A549 (cell line): ENCODE measurements around the gene ATP1A2. TPM values are rescaled to one million over a fixed set of nuclear protein-coding genes. Genes with fewer than 3 reads are reported as not detected.

Source experiments
- ATAC-seq, 2 experiments: fragments of 200-7000 bp in 1 of 2; fragments of >200 bp in 1 of 2; cut with Nextera tagmentation in 1 of 2; cut with Tn5 transposase in 1 of 2; 3 replicates each; pipeline versions ENCODE4 v1.8.0 to v1.9.1; 2018 to 2020; ENCODE audit warnings: mild to moderate bottlenecking in 1 of 2, moderate library complexity in 1 of 2
- CTCF ChIA-PET: fragments of 300-600 bp; sonication (Branson Sonifier 250); formaldehyde crosslinking; extraction: SDS; loops from one replicate; lab custom pipeline; 2021; ENCODE audit warnings: antibody characterized with exemption, inconsistent platforms; lab: Yijun Ruan, JAX
- POLR2A ChIA-PET: fragments of 350-600 bp; formaldehyde crosslinking; extraction: SDS; loops from one replicate; lab custom pipeline; 2021; ENCODE audit warnings: antibody characterized with exemption, inconsistent platforms; lab: Yijun Ruan, JAX
- DNase-seq, 2 experiments: peaks; one replicate each; pipeline versions ENCODE4 v3.0.0 to v3.0.0-alpha.2; 2011 to 2016; ENCODE audit warnings: low read depth in 1 of 2, low spot score in 1 of 2
- FAIRE-seq: peaks from 2 replicates; lab custom pipeline; 2011; peaks lifted over from hg19 to GRCh38; lab: Jason Lieb, UNC
- H3K27ac ChIP-seq, 2 experiments: fragments of >200 bp; sonication (Bioruptor Twin); formaldehyde crosslinking; 3 replicates each; pipeline ENCODE4 v1.5.1; 2016 to 2017
- H3K4me1 ChIP-seq: fragments of >200 bp; sonication (Bioruptor Twin); formaldehyde crosslinking; 3 replicates; pipeline ENCODE4 v1.6.1; 2016
- H3K4me2 ChIP-seq: fragments of >200 bp; sonication (Bioruptor Twin); formaldehyde crosslinking; 3 replicates; pipeline ENCODE4 v1.6.1; 2016
- H3K4me3 ChIP-seq: fragments of >200 bp; sonication (Bioruptor Twin); formaldehyde crosslinking; 3 replicates; pipeline ENCODE4 v1.5.1; 2016
- H3K9me3 ChIP-seq: fragments of >200 bp; sonication (Bioruptor Twin); formaldehyde crosslinking; 3 replicates; pipeline ENCODE4 v1.6.1; 2016
- CBX2 ChIP-seq: fragments of 200-600 bp; sonication (generic); IDR thresholded peaks from 2 replicates; pipeline ENCODE4 v1.6.1; 2016; ENCODE audit warnings: low read depth, mild to moderate bottlenecking, borderline replicate concordance
- CEBPB ChIP-seq, 2 experiments: fragments of >200 bp in 1 of 2; sonication (Bioruptor Twin) in 1 of 2; formaldehyde crosslinking in 1 of 2; IDR thresholded peaks; 2 replicates each; pipeline ENCODE4 v1.6.1; 2012 to 2016
- EHF ChIP-seq: fragments of 250-450 bp; sonication (Bioruptor Pico); IDR thresholded peaks from 2 replicates; pipeline ENCODE4 v1.5.0; 2020; ENCODE audit warnings: mild to moderate bottlenecking
- ELK1 ChIP-seq: fragments of 150-350 bp; IDR thresholded peaks from 2 replicates; pipeline ENCODE4 v1.6.1; 2014; ENCODE audit warnings: low read depth, mild to moderate bottlenecking, low read length
- EP300 ChIP-seq, 2 experiments: fragments of >200 bp; sonication (Bioruptor Twin); formaldehyde crosslinking; IDR thresholded peaks; 2 replicates in 1 of 2; 3 replicates in 1 of 2; pipeline ENCODE4 v1.6.1; 2016 to 2017
- HEYL ChIP-seq: fragments of 250-450 bp; sonication (Bioruptor Pico); IDR thresholded peaks from 2 replicates; pipeline ENCODE4 v1.8.0; 2021; ENCODE audit warnings: mild to moderate bottlenecking, moderate library complexity
- HOXB13 ChIP-seq: fragments of 250-450 bp; sonication (Bioruptor Pico); IDR thresholded peaks from 2 replicates; pipeline ENCODE4 v1.5.0; 2020; ENCODE audit warnings: low read depth, mild to moderate bottlenecking, moderate library complexity
- HOXB5 ChIP-seq: fragments of 250-450 bp; sonication (Bioruptor Pico); IDR thresholded peaks from 2 replicates; pipeline ENCODE4 v1.5.0; 2020; ENCODE audit warnings: mild to moderate bottlenecking, moderate library complexity
- MAX ChIP-seq: IDR thresholded peaks from 2 replicates; pipeline ENCODE4 v1.6.1; 2012
- MYC ChIP-seq: IDR thresholded peaks from 2 replicates; pipeline ENCODE4 v1.6.1; 2012; ENCODE audit warnings: mild to moderate bottlenecking, inconsistent platforms, low read length, improper control_type of control experiment, borderline replicate concordance
- NR3C1 ChIP-seq: fragments of >200 bp; sonication (Bioruptor Twin); formaldehyde crosslinking; IDR thresholded peaks from 3 replicates; pipeline ENCODE4 v1.6.1; 2017
- PBX3 ChIP-seq: IDR thresholded peaks from 2 replicates; pipeline ENCODE4 v1.6.1; 2012
- PHF8 ChIP-seq: fragments of 200-600 bp; sonication (generic); IDR thresholded peaks from 2 replicates; pipeline ENCODE4 v1.6.1; 2016; ENCODE audit warnings: low read depth, mild to moderate bottlenecking, antibody characterized with exemption, moderate library complexity, borderline replicate concordance
- POLR2AphosphoS2 ChIP-seq: conservative IDR thresholded peaks from 2 replicates; pipeline ENCODE4 v1.6.1; 2012; ENCODE audit warnings: low read length, improper control_type of control experiment, inconsistent platforms
- TFCP2L1 ChIP-seq: fragments of 250-450 bp; sonication (Bioruptor Pico); IDR thresholded peaks from 2 replicates; pipeline ENCODE4 v1.5.0; 2021; ENCODE audit warnings: mild to moderate bottlenecking
- ZFP36 ChIP-seq: fragments of 450-650 bp; IDR thresholded peaks from 2 replicates; pipeline ENCODE4 v1.6.1; 2014; ENCODE audit warnings: borderline replicate concordance; ENCODE audit not compliant: partially characterized antibody
- ZNF302 ChIP-seq: fragments of 250-450 bp; sonication (Bioruptor Pico); IDR thresholded peaks from 2 replicates; pipeline ENCODE4 v1.9.0; 2021; ENCODE audit warnings: inconsistent platforms, mild to moderate bottlenecking, moderate library complexity
- WGBS: methylation state at CpG from one replicate; pipeline ENCODE4 v1.1.6; 2017; ENCODE audit errors: missing lambda C conversion rate; 5-methylcytosine and 5-hydroxymethylcytosine counted together
- polyA plus RNA-seq, 4 experiments: library from polyadenylated mRNA; depleted of rRNA in 3 of 4; stranded (reverse); fragments of >200 nt; fragmentation: RNase III in 1 of 4; extraction: RNeasy Plus Mini Kit Qiagen cat#74134 plus additional on column Dnase treatment in 1 of 4; gene quantifications; 2 replicates in 3 of 4; 3 replicates in 1 of 4; pipeline ENCODE4 v1.2.3, GENCODE V29; 2011 to 2017

The ATP1A2 gene
- polyA plus RNA-seq, 2 of the 4 experiments (the other 2 are of a cell fraction) = 0.09 TPM; not detected in 1

GRCh38 chr1:160097151-160097910 is 18.2 kb upstream of the ATP1A2 start:
- peak overlapping the region in 1 of 2 experiments; percentile 82; a peak in 3 of 6 replicates for H3K27ac ChIP-seq
- DNase-seq (no peak), ATAC-seq (no peak), FAIRE-seq (no peak)
- H3K4me3 ChIP-seq = peak overlapping the region; percentile 83; the same call in 2 of the 3 replicates
- H3K4me2 ChIP-seq = peak overlapping the region; percentile 98
- ChIA-PET CTCF (interaction anchor here (0.9 to 6.0 kb wide), 11 partner anchors 11 to 195 kb away, joined by 3 to 80 read pairs (median 6); partner anchors contain the start of gene KCNJ9), POLR2A (no interaction called here)
- H3K9me3 ChIP-seq = no peaks in the 10 kb centered on the region
- TF ChIP-seq CBX2 = no peak
- H3K4me1 ChIP-seq = peaks cover 27% of the 10 kb centered on the region
- WGBS = 84% methylated on average over 4 of the region's 5 CpGs

- DNase-seq = peak; percentile 78 to 82
- peak; percentile 55 to 79 for ATAC-seq
- no peaks in the 10 kb centered on the region for H3K9me3 ChIP-seq
- no peak for FAIRE-seq
- peak within 1 kb of the TSS; percentile 83 for H3K4me3 ChIP-seq
- H3K4me1 ChIP-seq = peaks cover 34% of the 10 kb centered on the region
- POLR2A ChIA-PET = no interaction called here
- TF ChIP-seq ELK1 = no peak
- no peak for TF ChIP-seq HOXB5 (CRISPR knock-in tag)
- TF ChIP-seq NR3C1 = no peak
- TF ChIP-seq TFCP2L1 (CRISPR knock-in tag) = no peak
- no peak for TF ChIP-seq HEYL (CRISPR knock-in tag)
- no peak for TF ChIP-seq CEBPB (IDR thresholded peaks at IDR 0.05)
- TF ChIP-seq ZNF302 (CRISPR knock-in tag) = no peak
- peak; percentile 84 for TF ChIP-seq PBX3
- no peak for TF ChIP-seq EHF (CRISPR knock-in tag)
- TF ChIP-seq ZFP36 = no peak
- no peak for TF ChIP-seq MAX
- no peak for TF ChIP-seq HOXB13 (CRISPR knock-in tag)
- TF ChIP-seq MYC = no peak
- no peak for TF ChIP-seq EP300 (IDR thresholded peaks at IDR 0.05)
- peak; percentile 50; the same call in 1 of the 2 replicates for TF ChIP-seq PHF8
- TF ChIP-seq POLR2AphosphoS2 = no peak
- TF ChIP-seq, all 56 proteins: peak for 2
- peak within 1 kb of the TSS; percentile 74 to 82 for H3K27ac ChIP-seq
- 55% methylated on average over 14 of the region's 64 CpGs for WGBS
- CTCF ChIA-PET = interaction anchor here (1.0 to 6.0 kb wide), 8 partner anchors 10 to 194 kb away, joined by 3 to 80 read pairs (median 9); no protein-coding TSS in a partner anchor
- H3K4me2 ChIP-seq = peak within 1 kb of the TSS; percentile 98
Observed at GRCh38 chr1:160097911-160098851, 17.4 kb upstream of the ATP1A2 start, which contains the start of gene IGSF8. TSS of gene IGSF8 (minus strand) at chr1:160098619. CDS start at chr1:160098472, 147 bp downstream.
